Dendritic cell treated with granulocyte-macrophage colony-stimulating factor and Interleukin-4, amounts not matched to agents 40 ng/mL and 50 ng/mL, for 4 days (primary cell): ENCODE data around the gene C5orf63.

Experiments used
- H3K27ac Mint-ChIP-seq: one replicate; pipeline ENCODE4 v1.8.0; 2022; ENCODE audit warnings: mild to moderate bottlenecking, mixed read lengths
- H3K27me3 Mint-ChIP-seq: one replicate; pipeline ENCODE4 v1.8.0; 2022; ENCODE audit warnings: mild to moderate bottlenecking, mixed read lengths
- H3K36me3 Mint-ChIP-seq: one replicate; pipeline ENCODE4 v1.8.0; 2022; ENCODE audit warnings: low read depth, mixed read lengths
- H3K4me1 Mint-ChIP-seq: one replicate; pipeline ENCODE4 v1.8.0; 2022; ENCODE audit warnings: low read depth, mixed read lengths
- H3K4me3 Mint-ChIP-seq: one replicate; pipeline ENCODE4 v1.8.0; 2022; ENCODE audit warnings: mild to moderate bottlenecking, moderate library complexity, mixed read lengths
- H3K9me3 Mint-ChIP-seq: one replicate; pipeline ENCODE4 v1.8.0; 2022; ENCODE audit warnings: mixed read lengths
- intact Hi-C: fragments of 100-400 bp; cut with micrococcal nuclease; formaldehyde crosslinking; loops from one replicate; pipeline ENCODE4 v1.15.0; 2022

Gene C5orf63

GRCh38 chr5:127001621-127002296 is 71.5 kb downstream of the C5orf63 start:
- H3K9me3 Mint-ChIP-seq: no peaks in the 10 kb centered on the region
- H3K27me3 Mint-ChIP-seq: no peaks in the 10 kb centered on the region

More at GRCh38 chr5:127001621-127002296, 71.5 kb downstream of the C5orf63 start:
- Mint-ChIP-seq H3K4me3 (no peak overlapping the region), H3K4me1 (no peaks in the 10 kb centered on the region), H3K36me3 (no peaks in the 10 kb centered on the region), H3K27ac (no peak overlapping the region)
- intact Hi-C loops: no loop called here
